Stimulated activated CD4-positive, alpha-beta T cell treated with anti-CD3 and anti-CD28 coated beads, Interleukin-12 subunit alpha, Interleukin-12 subunit beta, amount 100 ng/mL, for 48 hours (primary cell): Measurements from ENCODE around the gene TENM4.
"Not testable (repeated sequence)": the region's sequence is repeated elsewhere in the genome, so short reads cannot be mapped to it uniquely, and the experiment has no call there.

Experiments
- DNase-seq, 3 donors: peaks; one replicate each; pipeline ENCODE4 v3.0.0-alpha.2; 2020; ENCODE audit warnings: low read depth in 2 of 3, low spot score in 1 of 3

The TENM4 gene

DNA sequence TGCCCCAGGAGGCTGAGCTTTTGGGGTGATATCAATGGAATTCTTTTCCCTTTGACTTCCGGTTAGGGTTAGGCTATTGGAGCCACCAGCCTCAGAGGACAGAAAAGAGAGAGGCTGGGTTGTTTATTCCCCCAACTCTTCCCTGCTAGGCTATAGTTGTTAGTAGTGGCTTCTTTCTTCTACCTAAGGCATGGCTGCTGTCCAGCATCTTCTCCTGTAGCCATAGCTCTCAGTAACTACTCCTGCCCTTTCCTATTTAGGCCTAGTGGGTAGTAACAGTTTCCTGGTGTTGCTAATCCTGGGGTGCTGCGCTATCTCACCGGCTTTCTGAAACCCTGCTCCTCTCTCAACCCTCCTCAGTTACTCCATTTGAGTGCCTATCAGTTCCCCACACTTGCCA lies 184.9 kb downstream of the TENM4 start:
- no peak for DNase-seq

DNA sequence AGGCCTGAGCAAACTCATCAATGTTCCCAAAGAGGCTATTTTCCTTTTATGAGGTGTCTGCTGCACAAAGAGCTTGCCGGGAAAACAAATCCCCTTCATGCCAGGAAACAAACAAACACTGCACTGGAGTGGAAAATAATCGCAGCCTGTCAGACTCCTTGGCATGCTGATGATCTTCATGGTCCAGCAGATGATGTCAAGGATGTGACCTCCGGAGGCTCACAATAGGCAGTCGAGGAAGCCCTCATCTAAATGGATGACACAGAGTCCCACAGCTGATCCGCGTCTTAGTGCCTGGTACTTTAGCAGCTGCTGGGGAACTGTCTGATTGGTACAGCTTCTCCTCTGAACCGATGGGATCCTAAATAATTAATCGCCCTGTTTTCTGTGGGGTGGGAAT lies 187.6 kb downstream of the TENM4 start:
- DNase-seq = no peak

DNA sequence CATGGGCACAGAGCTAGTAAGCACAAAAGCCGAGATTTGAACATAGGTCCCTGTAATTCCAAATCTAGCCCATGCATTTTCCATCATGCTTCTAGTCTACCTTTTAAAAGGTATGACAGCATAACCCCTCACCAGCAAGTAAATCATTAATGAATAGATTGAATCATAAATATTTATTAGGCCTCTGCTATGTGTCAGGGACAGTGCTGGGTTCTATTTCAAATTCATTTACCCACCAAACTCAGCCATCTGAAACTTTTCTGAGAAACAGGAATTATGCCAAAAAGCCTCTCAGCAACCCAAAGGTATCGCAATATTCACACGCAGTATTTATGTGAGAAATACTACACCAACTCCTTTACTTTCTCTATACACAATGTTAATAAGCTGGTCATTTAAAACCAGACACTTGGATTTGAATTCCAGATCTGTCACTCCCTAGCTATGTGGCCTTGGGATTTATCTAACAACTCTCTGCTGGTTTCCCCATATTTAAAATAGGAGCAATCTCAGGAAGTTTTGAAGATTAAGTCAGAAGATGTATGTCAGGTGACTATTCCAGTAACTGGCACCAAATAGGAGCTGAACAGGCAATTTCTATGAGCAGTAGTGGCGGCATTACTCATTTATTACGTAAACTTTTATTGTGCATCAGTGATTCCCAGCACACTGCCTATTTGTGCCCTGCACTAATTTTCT lies 191.4 kb downstream of the TENM4 start:
- DNase-seq = no peak

GRCh38 chr11:79244798-79245197 lies 196.0 kb downstream of the TENM4 start:
- no peak for DNase-seq

DNA sequence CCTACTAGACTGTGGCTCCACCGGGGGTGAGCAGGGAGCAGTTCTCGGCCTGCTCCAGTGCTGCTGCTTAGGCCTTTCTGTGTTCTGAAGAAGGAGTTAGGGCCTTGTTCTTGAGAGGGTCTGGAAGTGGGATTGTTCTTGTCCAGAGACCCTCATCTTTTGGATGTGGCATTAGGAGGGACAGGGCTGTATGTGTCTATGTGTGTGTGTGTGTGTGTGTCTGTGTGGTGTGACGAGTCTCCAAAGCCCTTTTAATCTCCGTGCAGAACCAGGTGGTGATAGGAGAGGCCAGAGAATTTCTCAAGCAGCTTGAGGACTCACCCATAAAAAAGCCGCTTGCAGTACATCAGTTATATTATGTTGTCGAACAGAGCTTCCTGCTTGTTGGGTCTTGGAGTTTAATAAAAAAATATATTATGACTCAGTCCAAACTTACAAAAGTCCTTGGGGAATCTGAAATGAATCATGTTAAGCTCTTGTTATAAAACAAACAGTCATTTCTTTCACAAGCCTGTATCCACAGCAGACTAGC lies 196.5 kb downstream of the TENM4 start:
- DNase-seq = no peak

DNA sequence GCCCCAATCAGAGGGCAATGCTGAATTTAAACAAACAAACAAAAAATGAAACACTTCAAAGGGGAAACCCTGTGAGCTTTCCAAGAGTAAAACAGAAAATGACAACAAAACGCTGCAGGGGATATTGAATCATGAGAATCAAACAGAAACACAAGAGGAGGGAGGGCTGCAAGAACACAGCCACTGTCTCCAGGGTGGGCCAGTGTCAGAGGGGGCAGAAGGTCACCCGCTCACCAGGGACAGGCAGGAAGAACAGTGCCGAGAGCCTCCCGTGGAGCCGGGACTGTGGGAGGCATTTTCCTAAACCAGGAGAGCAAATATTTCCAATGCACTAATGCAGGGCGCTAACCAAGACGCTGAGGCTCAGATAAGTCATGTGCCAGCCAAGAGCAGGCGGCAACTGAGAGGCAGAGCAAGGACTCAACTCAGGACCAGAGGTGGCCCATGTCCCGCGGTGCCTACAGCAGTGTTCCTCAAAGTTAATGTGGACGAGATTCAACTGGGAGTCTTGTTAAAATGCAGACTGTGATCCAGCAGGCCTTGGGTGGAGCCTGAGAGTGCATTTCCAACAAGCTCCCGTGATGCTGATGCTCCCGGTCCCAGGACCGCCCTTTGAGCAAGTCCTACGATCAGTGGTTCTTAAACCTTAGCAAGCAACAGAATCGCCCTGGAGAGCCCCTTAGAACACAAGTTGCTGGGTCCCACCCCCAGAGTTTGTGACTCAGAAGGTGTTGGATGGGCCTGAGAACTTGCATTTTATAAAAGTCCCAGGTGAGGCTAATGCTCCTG lies 197.2 kb downstream of the TENM4 start:
- DNase-seq = no peak

DNA sequence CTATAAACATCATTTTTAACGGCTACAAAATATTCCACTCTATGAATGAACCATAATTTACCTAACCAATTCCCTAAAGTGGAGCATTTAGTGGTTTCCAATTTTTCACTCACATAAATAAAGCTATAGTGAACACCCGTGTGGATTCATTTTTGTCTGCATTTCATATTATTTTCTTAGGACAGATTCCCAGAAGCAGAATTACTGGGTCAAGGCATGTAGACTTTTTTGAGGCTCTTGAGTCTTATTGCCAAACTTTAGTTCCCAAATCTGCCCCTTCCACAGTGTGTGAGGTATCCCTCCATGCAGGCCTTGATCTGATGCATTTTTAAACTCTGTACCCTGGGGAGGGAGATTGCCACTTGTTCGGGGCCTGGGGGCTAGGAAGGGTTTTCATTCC lies 198.2 kb downstream of the TENM4 start:
- DNase-seq = no peak

- DNase-seq = no peak
Measured at GRCh38 chr11:79241852-79242241, 199.0 kb downstream of the TENM4 start.

DNA sequence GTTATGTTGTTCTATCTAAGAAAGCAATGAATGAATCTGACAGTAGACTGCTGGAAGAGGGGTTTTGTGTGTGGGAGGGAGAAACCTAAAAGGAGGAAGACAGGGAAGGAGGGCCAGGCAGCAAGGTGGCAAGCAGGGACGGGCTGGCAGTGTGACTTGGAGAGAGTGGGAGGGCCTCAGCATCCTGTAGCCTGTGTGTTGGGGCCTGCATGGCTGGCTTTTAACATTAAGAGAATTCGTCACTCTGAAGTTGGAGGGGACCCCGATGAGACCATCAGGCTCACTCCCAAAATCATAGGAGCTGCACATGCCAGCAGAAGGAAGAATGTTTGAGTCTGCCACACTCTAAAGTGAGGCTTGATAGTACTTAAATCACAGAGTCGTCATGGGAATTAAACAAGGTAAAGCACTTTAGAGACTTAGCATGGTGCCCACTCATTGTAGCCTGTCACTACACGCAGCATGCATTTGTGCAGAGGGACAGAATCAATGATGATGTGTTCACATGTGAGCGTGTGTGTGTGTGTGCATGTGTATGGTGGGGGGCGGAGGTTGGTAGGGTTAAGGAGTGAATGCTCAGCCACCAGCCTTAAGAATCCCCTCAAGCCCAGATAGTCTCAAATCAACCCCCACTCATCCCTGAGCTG lies 199.5 kb downstream of the TENM4 start:
- no peak for DNase-seq

GRCh38 chr11:79237703-79238102 lies 203.1 kb downstream of the TENM4 start:
- no peak for DNase-seq

DNA sequence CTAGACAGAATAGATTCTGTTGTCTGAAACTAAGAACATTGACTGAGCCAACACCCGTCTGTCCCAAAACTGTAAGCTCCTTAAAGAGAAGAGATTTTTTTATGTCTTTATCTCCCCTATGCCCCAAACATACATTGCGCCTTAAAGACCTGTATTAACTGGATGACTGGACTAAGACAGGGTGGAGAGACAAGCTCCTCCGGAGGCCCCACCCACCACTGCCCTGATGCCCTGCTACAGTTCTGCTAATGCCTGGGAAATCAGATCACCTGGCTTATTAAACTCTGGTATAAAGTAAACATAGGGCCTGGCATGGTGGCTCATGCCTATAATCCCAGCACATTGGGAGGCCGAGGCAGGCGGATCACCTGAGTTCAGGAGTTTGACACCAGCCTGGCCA lies 203.7 kb downstream of the TENM4 start:
- DNase-seq = no peak

DNA sequence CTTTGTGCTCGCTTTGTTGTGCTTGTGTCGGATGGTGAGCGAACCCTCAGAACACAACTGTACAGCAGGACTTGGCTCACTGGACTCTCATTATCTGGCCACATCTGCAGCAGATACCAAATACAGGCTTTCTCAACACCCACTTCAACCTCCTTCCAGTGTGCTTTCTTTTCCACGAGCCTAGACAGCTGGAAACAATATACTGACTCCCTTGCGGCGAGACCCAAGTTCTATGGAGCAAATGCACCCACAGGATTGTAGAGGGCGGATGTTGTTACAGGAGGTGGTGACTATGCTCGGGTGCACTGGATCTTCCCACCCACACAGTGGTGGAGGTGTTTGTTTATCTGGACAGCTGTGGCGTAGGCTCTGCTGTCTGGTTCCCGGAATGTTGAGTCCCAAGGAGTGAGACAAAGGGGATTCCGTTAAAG lies 204.3 kb downstream of the TENM4 start:
- DNase-seq = no peak

DNA sequence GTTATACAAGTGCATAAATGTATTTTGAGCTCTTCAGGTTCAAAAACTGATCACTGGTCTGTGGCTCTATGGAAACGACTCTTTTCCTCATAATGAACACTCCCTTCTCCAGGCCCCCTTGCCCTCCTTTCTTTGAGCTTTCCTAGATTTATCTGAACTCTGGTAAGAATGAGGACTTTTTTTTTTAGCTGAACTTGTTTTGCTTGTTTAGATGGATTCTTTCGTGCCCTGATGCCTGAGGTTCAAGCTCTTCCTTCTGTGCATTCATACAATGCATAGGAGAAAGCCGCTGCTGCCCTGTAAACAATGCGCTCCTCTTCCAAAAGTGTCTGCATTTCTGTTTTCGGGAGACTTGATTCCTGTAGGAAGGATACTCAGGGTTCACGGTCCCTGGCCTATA lies 205.1 kb downstream of the TENM4 start:
- DNase-seq = no peak

DNA sequence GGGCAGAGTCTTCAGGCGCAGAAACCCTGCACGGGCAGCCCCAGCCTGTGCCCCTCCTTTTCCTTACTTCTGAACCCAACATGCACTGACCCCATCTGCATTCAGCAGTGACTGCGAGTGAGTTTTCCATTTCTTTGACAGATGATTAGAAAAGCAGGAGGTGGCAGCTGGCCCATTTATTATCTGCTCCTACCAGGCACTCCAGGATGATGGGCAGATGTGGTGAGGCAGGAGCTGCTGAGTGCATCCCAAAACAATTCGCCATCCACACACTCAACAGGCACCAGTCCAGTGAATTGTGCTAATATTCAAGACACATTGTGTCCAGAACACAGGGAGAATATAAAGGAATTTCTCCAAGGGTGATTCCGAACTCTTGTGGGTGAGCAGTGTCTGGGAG lies 208.5 kb downstream of the TENM4 start:
- DNase-seq = no peak

DNA sequence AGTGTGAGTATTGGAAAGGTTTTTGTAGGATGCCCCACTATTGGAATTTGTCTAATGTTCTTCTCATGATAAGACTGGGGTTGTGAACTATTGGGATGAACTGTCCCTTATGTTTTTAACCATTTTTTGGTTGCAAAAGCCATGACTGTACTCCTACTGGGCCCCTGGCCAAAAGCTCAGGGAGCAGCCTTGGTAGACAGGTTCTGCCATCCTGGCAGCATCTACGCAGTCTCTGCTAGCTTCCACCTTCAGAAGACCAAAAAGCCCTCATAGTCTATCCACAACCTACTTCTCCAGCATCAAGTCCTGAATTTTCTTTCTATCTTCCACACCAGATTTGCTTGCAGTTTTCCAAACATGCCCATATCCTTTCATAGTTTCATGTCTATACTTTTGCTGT lies 211.8 kb downstream of the TENM4 start:
- no peak for DNase-seq

DNA sequence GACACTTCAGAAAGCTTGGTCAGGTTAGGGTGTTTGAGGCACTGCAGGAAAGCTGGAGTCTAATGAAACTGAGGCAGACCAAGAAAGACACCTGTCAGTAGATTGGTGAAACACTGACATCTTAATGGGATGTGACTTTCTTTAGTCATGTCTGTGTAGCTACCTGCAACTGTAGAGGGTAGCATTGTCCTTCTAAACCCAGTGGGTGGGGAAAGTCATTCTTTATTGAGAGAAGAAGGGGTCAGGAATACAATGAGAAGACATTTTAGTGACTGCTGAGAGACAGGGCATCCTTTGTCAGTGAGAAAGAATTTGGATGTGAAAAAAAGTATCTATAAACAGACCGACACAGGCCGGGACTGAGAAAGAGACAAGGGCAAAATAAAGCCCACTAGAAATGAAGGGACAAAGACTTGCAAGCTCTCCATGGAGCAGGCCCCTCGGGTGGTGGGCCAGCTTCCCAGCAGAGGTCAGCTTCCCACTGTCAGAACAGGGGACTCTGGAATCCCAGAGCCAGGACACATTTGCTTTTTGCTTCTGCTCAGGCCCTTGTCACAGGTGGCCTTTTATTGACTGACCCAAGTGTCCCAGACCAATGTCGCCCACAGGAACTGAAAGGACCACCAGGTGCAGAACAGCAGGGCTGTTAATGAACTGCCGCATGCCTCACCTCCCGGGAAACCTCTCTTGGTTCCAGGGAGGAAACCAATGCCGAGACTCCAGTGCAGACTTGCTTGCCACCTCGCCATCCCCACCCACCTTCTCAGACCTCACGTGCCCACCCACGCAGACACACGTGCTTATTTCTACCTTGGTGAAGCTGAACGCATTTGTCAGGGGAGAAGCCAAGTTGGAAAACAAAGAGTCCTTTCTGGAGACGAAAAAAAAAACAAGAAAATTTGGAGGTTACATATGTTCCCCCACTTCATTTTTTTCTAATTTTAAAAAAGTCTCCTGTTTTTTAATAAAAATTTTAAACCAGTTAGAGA lies 212.8 kb downstream of the TENM4 start:
- DNase-seq = no peak

DNA sequence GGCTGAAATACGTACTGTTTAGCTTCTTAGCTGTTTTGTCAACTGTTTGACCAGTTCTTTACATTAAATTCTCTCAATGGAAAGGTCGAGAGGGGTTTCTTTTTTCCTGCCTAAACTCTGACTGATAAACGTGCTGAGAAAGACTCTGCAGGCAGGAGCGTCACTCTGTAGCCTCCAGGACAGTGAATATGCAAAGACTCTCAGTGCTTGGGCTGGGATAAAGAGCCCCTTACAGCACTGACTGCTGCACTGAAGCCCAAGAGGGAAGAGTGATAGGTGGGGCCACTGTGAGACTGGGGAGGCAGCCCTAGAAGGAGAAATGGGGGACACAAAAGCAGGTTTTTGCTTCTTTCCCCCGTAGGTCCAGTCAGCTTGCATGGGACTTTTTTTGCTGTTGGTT lies 213.5 kb downstream of the TENM4 start:
- DNase-seq = no peak

DNA sequence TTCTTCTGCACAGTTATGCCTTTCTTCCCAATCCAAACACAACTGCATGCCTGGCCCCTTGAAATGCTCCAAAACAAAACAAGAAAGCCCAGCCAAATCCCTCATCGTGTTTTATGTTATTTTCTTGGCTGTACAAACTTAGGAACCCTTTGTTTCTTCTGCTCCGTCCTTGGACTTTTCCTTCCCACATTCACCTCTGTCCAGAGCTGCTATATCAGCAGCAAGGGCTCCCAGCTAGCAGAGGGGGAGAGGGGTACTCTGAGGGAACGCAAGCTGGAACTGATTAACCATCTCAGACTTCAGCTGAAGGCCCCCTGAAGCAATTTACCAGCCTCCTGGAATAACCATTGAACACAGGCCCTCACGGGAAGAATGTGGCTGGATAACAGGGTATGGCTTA lies 214.7 kb downstream of the TENM4 start:
- DNase-seq = no peak

- DNase-seq = not testable (repeated sequence)
Measured at GRCh38 chr11:79222163-79222562, 218.7 kb downstream of the TENM4 start.

DNA sequence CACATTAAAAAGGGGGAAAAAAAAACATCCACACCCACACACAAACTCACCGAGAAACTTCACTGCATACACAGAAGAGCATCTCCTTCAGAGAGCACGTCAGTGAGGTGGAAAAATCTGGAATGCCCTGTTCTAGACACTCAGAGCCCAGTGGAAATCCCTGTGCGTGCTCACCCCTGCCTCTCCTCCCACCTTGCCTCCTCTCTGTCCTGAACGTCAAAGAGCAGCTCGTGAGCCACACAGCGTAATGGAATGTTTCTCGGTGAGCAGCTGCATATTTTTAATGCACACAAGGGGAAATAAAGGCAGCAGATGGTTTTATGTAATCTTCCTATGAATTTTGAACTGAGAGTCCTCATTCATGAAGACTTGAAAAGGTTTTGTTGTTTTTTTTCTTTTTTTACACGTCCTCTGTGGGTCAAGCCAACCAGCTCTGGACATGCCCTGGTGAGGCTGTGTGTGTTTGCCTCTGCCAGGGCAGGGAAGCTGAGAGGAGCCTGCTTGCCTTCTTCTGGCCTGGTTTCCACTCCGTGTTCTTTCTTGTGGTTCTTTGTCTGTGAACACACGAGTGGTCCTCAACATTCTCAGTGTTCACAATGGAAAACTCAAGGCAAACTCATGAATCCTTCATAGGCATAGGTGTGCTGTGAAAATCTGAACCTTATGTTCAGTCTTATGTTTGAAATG lies 219.2 kb downstream of the TENM4 start:
- no peak for DNase-seq
